ENCODE data around the gene TXNRD2. TPM values are rescaled to one million over a fixed set of nuclear protein-coding genes. Genes with fewer than 3 reads are reported as not detected.
A peak's percentile ranks its signal among the peaks of the same experiment; 100 is the strongest.

Gene TXNRD2
- total RNA-seq: 10 to 100 TPM; 34.8 to 40.6 (median 37.8) TPM

- TF ChIP-seq, protein P1, sequence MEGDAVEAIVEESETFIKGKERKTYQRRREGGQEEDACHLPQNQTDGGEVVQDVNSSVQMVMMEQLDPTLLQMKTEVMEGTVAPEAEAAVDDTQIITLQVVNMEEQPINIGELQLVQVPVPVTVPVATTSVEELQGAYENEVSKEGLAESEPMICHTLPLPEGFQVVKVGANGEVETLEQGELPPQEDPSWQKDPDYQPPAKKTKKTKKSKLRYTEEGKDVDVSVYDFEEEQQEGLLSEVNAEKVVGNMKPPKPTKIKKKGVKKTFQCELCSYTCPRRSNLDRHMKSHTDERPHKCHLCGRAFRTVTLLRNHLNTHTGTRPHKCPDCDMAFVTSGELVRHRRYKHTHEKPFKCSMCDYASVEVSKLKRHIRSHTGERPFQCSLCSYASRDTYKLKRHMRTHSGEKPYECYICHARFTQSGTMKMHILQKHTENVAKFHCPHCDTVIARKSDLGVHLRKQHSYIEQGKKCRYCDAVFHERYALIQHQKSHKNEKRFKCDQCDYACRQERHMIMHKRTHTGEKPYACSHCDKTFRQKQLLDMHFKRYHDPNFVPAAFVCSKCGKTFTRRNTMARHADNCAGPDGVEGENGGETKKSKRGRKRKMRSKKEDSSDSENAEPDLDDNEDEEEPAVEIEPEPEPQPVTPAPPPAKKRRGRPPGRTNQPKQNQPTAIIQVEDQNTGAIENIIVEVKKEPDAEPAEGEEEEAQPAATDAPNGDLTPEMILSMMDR (IDR thresholded peaks at IDR 0.05): peak in 1 of 5 experiments; percentile 7
- peak in 1 of 2 donors; percentile 52 for TF ChIP-seq POLR2A (IDR thresholded peaks at IDR 0.05)
- TF ChIP-seq EP300 (IDR thresholded peaks at IDR 0.05): peak in 1 of 2 donors; percentile 52
- Histone ChIP-seq H3K36me3 (peaks cover 0 to 10% (median 0%) of the 10 kb centered on the region in 3 donors), H3K4me3 (peak within 1 kb of the TSS; percentile 64 to 99 (median 88)), H3K4me1 (peaks cover 0 to 46% (median 31%) of the 10 kb centered on the region in 4 donors), H3K27ac (peak within 1 kb of the TSS; percentile 95 to 99 (median 96)), H3K27me3 (no peaks in the 10 kb centered on the region), H3K9me3 (no peaks in the 10 kb centered on the region)
- peak; percentile 41 to 42 for DNase-seq (ENCODE audit: low spot score in 2 of 2)
- 1% methylated on average over 15 to 21 of the region's 63 CpGs for WGBS, 2 donors
Observed at GRCh38 chr22:19941365-19942082, at the start of gene TXNRD2, which contains the start of gene COMT. Gene TXNRD2 (minus strand): TSS chr22:19941818. CDS start chr22:19941803, 15 bp downstream. Gene COMT (plus strand): TSS chr22:19941772. CDS start chr22:19962527, 20,755 bp downstream.

- Histone ChIP-seq H3K4me1 (peaks cover 0 to 94% (median 38%) of the 10 kb centered on the region in 4 donors), H3K4me3 (no peak overlapping the region), H3K27me3 (no peaks in the 10 kb centered on the region), H3K27ac (peak overlapping the region in 3 of 4 donors; percentile 59 to 93 (median 90)), H3K9me3 (no peaks in the 10 kb centered on the region), H3K36me3 (no peaks in the 10 kb centered on the region)
- DNase-seq (ENCODE audit: low spot score in 2 of 2): no peak
- TF ChIP-seq EP300 (IDR thresholded peaks at IDR 0.05): no peak
- no peak for TF ChIP-seq POLR2A (IDR thresholded peaks at IDR 0.05)
- TF ChIP-seq, protein P1 (IDR thresholded peaks at IDR 0.05): no peak
Observed at GRCh38 chr22:19991395-19991644, 49.7 kb upstream of the TXNRD2 start.

DNA sequence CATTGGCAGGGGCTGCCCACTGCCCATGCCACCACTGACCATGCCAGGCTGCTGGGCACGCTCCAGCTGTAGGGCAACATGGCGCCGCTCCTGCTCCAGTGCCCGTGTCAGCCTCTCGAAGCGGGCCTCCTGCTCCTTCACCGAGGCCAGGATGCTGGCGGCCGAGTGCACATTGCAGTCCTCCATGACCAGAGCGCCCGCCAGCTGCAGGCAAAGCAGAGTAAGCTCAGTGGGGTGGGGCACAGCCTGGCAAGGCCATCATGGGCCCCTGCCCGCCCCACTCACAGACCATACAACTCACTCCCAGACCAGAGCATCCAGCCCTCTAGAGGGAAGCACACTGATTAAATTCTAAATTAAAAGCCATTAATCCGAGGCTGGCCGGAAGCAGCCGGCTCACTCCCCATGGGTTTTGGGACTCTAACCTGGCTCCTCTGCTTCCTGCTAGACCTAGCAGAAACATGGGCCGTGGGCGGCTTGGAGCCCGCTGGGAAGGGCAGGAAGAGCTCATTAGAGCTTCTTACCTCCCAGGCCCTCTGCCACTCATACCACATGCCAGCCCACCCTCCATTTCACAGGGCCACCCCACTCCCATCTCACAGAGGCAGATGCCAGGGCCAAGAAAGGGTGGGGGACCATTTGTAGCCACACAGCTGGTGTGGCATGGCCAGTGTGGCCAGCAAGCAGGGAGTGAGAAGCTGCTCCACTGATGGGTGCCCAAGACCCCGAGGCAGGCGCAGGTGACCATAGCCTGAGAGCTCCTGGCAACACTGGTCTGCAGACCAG, 49.2 kb upstream of the TXNRD2 start:
- WGBS, 2 donors: 65 to 74% methylated on average over 8 to 13 of the region's 20 CpGs
- no peak for DNase-seq (ENCODE audit: low spot score in 2 of 2)
- H3K27me3 ChIP-seq: no peaks in the 10 kb centered on the region
- no peak overlapping the region for H3K4me3 ChIP-seq
- TF ChIP-seq EP300 (IDR thresholded peaks at IDR 0.05) (no peak), POLR2A (IDR thresholded peaks at IDR 0.05) (no peak)
- TF ChIP-seq, protein P1 (IDR thresholded peaks at IDR 0.05): no peak
- no peaks in the 10 kb centered on the region for H3K36me3 ChIP-seq
- H3K27ac ChIP-seq: peak overlapping the region in 3 of 4 donors; percentile 59 to 93 (median 90)
- H3K9me3 ChIP-seq: no peaks in the 10 kb centered on the region
- peaks cover 0 to 94% (median 38%) of the 10 kb centered on the region in 4 donors for H3K4me1 ChIP-seq

DNA sequence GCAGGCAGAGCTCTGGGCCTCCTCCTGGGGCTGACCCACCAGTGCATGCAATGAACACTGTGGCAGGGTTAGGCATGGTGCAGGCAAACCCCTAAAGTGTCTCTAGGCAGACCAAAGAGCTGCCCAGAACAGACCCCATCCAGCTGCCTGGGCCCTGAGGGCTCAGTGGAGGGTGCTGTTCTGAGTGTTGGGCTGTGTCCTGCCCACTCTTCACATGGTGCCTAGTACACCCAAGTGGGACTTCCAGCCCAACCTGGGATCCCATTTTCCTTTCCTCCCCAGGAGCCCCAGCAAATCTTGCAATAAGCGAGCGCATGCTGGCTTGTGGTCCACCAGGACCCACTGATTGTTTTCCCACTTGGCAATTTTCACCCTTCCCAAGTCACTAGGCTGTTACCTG, 48.6 kb upstream of the TXNRD2 start:
- DNase-seq (ENCODE audit: low spot score in 2 of 2): no peak
- no peaks in the 10 kb centered on the region for H3K27me3 ChIP-seq
- no peak for TF ChIP-seq EP300 (IDR thresholded peaks at IDR 0.05)
- TF ChIP-seq, protein P1 (IDR thresholded peaks at IDR 0.05): no peak
- no peak for TF ChIP-seq POLR2A (IDR thresholded peaks at IDR 0.05)
- 50% methylated on average over 2 of the region's 2 CpGs for WGBS, 2 donors
- peak overlapping the region in 3 of 4 donors; percentile 38 to 93 (median 90) for H3K27ac ChIP-seq
- no peaks in the 10 kb centered on the region for H3K36me3 ChIP-seq
- H3K9me3 ChIP-seq: no peaks in the 10 kb centered on the region
- no peak overlapping the region for H3K4me3 ChIP-seq
- H3K4me1 ChIP-seq: peaks cover 0 to 94% (median 40%) of the 10 kb centered on the region in 4 donors

DNA sequence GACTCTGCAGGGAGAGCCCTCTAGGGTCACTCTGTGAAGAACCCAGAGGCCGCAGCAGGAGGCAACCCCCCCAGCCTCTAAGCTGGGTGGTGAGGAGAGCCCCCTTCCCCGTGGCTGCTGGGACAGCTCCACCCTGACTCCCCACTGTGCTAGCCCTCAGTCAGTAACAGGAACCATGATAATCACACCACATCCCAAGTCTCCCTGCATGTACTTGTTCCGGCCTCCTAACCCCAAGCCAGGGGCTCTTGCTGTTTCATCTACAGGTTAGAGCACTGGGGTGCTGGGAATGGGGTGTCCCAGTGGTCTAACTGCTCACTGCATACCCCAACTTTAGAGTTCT, 48.1 kb upstream of the TXNRD2 start:
- H3K9me3 ChIP-seq: no peaks in the 10 kb centered on the region
- no peak overlapping the region for H3K4me3 ChIP-seq
- WGBS, 2 donors: 67 to 76% methylated on average over 2 to 3 of the region's 3 CpGs
- no peaks in the 10 kb centered on the region for H3K27me3 ChIP-seq
- H3K36me3 ChIP-seq: no peaks in the 10 kb centered on the region
- H3K27ac ChIP-seq: peak overlapping the region in 3 of 4 donors; percentile 38 to 93 (median 90)
- H3K4me1 ChIP-seq: peaks cover 0 to 94% (median 40%) of the 10 kb centered on the region in 4 donors
- DNase-seq (ENCODE audit: low spot score in 2 of 2): no peak
- TF ChIP-seq, protein P1 (IDR thresholded peaks at IDR 0.05): no peak
- TF ChIP-seq EP300 (IDR thresholded peaks at IDR 0.05) (no peak), POLR2A (IDR thresholded peaks at IDR 0.05) (no peak)

Measured in tibial nerve (tissue), 4 donors.